GM18909 (cell line): ENCODE measurements around the gene GTF3C4.
"Not testable (repeated sequence)": the region's sequence is repeated elsewhere in the genome, so short reads cannot be mapped to it uniquely, and the experiment has no call there.

Experiments used
- ATAC-seq: cut with Tn5 transposase; IDR thresholded peaks from one replicate; pipeline ENCODE4 v1.9.1; 2021; ENCODE audit warnings: mild to moderate bottlenecking; ENCODE audit not compliant: unreplicated experiment, poor library complexity

GTF3C4 gene

DNA sequence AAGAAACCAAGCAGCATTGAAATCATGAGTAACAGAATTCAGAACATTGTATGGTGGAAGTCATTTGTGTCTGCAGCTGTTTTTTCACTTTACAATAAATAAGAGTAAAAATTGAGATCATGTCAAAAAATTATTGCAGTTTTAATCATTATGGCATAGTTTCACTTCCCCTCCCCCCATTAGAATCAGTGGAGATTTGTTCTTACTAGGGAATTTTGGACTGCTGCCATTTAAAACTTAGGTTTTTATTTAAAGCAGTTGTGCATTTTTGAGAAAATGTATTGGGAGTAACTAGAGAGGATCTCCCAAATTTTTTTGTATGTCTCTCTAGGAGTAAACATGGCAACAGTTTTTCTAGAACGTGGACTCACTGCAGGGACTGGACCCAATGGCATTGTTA lies 20.4 kb downstream of the GTF3C4 start:
- no peak for ATAC-seq

DNA sequence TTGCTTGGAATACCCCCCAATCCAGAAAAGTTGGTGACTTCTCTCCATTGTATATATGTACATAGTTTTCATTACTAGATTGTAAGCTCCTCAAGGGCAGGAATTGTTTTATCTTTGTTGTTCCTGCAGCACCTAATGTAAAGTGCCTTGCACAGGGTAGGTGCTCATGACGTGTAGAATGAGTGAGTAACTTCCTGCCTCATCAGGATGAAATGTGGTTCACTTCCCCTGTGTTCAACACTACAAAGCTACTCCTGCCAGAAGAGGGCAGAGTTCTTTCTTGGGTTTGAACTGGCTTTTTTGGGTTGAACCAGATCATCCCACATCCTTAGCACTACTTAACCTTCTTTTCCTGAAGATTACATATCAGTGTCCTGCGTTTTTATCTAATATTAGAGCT lies 23.9 kb downstream of the GTF3C4 start:
- no peak for ATAC-seq

DNA sequence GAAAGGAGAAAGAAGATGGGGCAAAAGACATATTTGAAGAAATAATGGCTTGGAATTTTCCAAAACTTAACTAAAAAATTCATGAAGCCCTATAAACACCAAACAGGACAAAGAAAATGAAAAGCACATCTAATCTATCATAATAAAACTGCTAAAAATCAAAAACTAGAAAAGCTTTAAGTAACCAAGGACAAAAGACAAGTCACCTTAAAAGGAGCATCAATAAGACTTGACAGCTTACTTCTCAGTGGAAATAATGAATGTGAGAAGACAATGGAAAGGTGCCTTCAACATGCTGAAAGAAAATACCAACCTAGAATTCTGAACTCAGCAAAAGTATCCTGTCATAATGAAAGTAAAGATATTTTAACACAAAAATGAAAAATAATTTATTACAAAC lies 27.0 kb downstream of the GTF3C4 start:
- ATAC-seq = no peak

DNA sequence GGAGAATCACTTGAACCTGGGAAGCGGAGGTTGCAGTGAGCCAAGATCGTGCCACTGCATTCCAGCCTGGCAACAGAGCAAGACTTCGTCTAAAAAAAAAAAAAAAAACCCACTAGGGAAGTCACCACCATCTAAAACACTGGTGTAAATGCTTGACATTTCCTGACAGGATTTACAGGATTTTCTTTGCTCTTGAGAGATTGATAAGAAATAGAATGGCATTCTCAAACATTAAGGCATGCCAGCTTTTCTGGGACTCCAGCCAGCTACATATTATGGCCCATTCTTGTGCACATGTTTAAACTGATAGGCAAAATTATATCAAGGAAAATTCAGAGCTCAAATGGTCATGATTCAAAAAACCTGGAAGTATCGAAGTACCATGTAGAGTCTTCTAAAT lies 28.7 kb downstream of the GTF3C4 start:
- no peak for ATAC-seq

DNA sequence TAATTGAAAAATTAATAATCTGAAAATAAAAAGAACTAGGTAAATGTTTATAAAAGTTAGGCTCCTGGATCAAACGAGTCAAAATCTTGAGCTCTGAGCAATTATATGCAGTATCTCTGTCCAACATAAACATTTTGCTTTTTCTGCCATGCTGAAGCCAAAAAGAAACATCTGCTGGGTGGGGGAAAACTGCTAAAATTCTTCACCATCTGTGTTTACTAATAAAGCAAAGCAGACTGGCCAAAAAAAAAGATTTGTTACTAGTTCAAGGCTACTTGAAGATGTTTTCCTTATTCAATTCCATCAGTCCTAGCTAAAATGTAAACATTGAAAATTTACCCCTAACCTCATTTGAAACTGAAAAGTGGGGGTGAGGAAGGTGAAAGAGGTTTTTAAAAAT lies 29.7 kb downstream of the GTF3C4 start:
- no peak for ATAC-seq

DNA sequence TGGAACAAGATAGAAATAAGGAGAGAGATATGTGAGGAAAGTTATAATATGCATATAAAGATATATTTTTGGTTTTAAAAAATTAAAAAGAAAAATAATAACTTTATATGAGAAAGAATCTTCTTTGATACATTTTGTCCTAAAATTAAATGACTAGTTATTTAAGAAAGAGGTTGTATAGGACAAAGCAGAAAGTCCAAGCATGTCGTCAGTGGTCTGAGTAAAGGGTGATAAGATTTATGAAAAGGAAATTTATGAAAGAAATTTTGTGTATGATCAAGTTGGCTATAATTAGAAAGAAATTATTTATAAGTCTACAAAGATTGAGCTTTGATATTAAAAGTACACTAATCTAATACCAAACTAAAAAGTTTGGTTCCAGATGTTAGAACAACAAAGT lies 32.0 kb downstream of the GTF3C4 start:
- no peak for ATAC-seq

DNA sequence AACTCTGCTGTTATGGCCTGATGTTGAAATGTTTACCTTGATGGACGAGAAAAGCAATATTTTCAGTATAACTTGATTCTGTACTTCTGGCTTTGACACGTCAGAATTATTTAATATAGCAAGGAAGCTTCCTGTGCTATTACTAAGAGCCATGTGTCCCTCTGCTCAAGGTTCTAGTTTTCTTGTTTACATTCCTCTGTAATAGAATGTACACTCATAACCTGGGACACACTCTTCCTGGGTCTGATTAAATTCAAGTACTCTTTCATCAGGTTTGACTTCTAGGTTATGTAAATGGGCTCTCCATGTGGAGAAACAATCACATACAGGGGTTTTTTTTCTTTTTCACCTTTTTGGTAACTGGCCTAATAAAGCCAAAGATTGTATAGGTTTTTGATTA lies 33.1 kb downstream of the GTF3C4 start:
- ATAC-seq = no peak

DNA sequence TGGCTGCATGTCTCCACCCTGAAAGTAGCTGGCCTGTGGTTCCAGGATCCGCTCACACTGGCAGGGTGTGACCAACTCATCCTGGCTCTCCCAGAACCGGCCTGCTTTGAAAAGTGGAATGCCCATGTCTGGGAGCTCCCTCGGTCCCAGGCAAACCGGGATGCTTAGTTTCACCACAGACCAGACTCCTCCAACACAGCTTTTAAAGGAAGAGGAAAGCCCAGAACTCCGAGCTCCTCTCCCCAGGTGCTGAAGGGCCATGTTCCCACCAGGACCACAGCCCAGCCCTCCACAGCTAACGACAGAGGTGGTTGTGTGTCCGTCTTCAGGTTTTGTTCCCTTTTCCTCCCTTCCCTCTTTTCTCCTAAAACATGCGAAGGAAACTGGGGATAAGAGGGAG lies 38.0 kb downstream of the GTF3C4 start:
- ATAC-seq = no peak

DNA sequence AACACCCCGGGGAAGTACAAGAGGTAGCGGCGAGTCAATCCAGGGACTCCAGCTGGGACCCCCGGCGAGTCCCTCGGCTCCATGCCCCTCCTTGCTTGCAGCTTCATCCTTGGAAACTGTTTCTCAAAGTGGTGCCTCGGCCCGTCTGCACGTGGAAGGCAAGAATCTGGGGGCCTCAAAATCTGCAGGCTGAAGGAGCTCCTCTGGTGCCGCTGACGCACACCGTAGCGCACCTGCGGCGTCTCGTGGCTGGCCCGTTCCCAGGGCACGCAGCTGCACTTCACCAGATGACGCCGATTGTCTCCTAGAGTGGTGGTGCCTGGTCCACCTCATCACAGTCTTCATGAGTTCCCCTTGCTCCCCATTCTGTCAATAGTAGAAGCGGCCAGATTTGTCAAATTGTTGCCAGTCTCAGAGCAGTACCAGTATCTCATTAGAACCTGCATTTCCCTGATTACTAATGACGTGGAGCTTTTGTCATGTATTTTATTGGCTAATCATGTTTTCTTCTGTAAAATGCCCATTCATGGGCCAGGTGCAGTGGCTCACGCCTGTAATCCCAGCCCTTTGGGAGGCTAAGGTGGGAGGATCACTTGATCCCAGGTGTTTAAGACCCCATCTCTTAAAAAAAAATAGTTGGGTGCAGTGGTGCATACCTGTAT lies 38.6 kb downstream of the GTF3C4 start:
- ATAC-seq = no peak

DNA sequence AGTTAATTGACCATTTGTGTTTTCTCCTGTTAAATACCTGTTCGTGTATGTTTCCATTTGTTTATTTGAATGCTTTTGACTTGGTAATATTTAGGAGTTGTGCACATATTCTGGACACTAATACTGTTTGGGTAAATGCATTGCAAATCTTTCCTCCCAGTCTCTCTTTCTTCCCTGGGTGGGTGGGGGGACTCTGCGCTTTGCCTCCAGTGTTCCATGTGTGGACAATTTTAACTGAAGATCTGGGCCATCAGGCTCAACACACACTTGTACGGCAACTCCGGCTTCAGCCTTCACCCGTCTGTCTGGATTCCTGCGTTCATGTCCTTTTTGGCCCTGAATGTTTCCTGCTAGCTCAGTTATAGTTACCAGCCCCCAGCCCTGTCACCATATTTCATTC lies 40.1 kb downstream of the GTF3C4 start:
- ATAC-seq = no peak

DNA sequence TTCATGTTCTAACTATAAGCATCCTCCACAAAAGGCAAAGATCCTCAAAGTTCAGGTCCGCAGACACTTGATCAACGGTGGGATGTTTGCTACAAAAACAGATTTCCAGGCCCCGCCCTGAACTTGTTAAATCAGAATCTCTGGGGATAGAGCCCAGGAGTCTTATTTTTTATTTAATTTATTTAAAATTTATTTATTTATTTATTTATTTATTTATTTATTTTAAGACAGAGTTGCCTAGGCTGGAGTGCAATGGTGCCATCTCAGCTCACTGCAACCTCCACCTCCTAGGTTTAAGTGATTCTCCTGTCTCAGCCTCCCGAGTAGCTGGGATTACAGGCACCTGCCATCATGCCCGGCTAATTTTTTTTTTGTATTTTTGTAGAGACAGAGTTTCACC lies 40.9 kb downstream of the GTF3C4 start:
- ATAC-seq = not testable (repeated sequence)

DNA sequence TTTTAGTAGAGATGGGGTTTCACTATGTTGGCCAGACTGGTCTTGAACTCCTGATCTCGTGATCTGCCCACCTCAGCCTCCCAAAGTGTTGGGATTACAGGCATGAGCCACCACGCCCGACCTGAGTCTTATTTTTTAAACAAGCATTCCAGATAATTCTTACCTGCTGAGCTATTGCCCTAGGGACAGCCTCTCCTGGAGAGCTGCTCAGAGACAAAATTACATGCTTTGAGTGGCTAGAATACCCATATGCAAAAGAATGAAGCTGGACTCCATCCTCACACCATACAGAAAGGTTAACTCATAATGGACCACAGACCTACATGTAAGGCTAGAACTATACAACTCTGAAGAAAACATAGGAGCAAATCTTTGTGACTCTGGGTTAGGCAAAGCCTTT lies 41.6 kb downstream of the GTF3C4 start:
- no peak for ATAC-seq

DNA sequence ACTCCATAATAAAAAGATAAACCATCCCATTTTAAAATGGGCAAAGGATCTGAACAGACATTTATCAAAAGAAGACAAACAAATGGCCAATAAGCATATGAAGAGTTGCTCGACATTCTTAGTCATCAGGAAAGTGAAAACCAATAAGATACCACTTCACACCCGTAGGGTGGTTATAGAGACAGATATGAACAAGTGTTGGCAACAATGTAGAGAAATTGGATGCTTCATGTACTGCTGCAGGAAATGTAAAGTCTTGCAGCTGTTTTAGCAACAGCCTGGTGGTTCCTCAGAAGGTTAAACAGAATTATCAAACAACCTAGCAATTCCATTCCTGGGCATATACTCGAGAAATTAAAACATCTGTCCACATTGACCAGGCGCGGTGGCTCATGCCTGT lies 42.5 kb downstream of the GTF3C4 start:
- no peak for ATAC-seq

DNA sequence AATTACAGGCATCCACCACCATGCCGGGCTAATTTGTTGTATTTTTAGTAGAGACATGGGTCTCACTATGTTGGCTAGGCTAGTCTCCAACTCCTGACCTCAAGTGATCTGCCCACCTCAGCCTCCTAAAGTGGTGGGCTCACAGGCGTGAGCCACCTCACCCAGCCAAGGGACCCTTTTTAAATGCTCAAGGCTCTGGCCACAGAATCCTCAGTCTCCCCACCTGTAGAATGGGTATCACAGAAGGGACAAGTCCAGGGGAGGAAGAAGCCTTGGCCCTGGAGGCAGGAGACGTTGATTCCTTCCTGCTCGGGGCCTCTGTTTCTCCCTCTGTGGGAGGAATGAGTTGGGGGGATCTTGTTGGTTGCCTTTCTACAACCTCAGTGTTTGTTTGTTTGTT lies 45.7 kb downstream of the GTF3C4 start:
- no peak for ATAC-seq

DNA sequence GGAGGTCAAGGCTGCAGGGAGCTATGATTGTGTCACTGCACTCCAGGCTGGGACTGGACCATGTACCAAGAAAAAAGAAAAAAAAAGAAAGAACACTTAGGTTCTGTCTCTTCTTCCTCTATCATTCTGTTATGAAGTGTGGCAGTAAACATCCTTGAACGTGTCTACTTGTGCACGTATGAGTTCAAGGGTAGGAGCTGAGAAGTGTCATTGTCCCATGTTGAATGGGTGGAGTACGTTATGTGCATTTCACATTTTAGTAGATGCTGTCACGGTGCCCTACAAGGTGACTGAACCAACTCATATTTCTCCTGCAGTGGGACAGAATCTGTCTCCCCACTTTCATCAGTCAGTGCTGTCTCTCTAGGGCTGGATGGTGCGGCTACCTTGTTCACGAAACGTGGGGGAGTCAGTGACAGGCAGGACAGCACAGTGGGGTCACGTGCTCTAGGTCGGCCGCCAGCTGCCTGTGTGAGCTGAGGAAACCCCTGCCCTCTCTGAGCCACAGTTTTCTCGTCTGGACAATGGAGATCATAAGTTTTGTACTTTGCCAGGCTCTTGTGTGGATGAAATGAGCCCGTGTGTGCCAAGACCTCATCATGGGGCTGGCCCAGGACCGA lies 47.2 kb downstream of the GTF3C4 start:
- ATAC-seq = no peak

DNA sequence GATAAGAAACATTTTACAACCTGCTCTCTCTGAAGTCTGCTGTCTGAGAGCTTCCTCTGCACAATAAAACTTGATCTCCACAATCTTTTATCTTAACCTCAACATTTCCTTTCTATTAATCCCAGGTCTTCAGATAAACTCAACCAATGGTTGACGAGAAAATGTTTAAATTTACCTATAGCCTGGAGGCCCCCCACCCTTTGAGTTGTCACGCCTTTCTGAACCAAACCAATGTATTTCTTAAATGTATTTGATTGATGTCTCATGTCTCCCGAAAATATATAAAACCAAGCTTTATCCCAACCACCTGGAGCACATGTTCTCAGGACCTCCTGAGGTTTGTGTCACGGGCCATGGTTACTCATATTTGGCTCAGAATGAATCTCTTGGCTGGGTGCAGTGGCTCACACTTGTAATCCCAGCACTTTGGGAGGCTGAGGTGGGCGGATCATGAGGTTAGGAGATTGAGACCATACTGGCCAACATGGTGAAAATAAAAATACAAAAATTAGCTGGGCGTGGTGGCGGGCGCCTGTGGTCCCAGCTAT lies 48.2 kb downstream of the GTF3C4 start:
- not testable (repeated sequence) for ATAC-seq

DNA sequence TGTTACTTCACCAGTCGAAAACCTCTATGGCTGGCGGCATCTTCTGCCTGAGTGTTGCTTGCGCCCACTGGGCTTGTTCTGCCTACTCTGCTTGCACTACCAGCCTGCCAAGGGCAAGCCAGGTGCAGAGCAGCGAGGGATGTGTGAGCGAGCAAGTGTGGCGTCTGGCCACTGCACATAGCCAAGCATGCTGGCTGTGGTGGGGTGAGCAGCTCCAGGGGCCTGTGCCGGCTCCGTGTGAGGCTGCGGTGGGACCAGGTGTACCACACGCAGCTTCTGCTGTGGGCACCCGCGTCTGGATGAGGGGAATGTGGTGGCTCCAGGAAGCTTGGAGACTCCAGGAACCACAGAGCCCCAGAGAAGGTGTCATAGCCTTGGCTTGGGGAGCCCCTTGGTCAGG lies 51.4 kb downstream of the GTF3C4 start:
- no peak for ATAC-seq

DNA sequence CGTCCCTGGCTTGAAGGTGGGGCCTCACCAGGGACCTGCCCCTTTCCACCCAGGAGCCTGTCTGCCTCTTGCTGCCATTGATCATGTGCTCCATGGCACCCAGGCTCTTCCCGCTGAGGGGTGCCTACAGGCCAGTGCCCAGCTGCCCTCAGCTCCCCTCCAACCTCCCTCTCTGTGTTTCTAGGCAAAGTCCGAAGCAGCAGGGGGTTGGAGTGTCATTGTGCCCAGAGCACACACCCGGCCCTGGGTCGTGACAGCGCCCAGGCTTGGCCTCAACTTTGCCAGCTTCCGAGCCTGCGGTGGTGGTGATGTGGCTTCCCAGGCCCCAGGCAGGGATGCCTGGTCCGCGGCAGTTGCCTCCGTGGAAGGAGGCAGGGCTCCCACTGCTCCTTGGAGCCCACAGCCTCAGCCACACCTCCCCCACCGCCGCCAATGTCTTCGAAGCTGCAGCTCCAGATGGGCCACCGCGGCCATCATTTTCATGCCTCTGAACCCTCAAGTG lies 52.4 kb downstream of the GTF3C4 start:
- no peak for ATAC-seq

DNA sequence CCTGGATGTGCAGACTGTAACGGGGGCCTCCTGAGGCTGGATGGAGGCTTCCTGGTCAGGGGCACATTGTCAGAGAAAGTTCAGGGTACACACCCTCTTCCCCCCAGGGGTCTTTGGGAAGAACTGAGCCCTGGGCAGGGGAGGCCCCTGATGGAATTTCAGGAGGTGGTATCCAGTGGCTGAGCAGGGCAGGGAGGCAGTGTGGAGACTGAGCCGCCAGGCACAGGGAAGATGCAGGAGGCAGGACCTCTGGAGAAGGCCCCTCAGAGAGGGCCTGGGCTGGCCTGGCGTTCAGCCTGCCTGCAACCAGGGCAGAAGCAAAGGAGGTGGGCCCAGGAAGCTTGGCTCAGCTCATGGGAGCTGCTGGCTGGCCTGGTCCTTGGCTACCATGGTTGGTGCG lies 53.5 kb downstream of the GTF3C4 start:
- no peak for ATAC-seq

DNA sequence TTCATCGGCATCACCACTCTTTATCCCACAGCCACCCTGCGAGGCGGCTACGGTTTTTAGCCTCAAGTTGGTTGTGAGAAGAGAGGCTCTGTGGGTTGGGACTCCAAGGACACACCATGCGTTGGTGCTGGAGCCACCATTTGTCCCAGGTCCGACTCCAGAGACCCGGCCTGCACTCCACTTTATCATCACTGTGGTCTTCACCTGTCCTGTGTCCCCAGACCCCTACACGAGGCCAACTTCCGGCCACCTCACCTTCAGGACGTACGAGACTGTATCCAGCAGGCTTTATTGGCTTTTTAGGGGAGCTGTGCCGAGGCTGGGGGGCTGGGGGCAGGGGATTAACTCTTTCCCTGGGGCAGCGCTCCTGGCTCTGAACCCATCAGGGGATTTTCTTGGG lies 55.0 kb downstream of the GTF3C4 start:
- no peak for ATAC-seq

DNA sequence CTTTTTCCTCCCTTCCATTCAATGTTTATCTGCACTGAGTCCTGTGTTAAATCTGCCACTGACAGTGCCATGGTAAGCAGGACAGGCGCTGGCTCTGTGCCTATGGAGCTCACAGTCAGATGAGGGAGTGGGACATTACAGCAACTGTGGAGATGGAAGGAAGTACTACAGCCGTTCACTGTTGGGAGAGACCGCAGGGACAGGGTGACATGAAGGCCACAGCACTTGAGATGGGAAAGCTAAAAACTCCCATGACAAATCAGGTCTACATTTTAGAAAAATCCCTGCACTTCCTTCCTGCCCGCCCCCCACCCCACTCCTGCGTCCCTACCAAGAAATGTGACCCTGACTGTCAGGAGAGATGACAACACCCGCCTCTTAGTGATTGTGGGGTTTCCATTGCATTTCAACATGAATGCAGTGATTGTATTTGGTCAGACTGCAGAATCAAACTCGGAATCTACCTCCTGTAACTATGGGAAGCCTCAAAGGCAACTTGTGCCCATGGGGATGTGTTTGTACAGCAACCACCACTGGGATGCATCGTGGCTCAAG lies 56.4 kb downstream of the GTF3C4 start:
- ATAC-seq = no peak

DNA sequence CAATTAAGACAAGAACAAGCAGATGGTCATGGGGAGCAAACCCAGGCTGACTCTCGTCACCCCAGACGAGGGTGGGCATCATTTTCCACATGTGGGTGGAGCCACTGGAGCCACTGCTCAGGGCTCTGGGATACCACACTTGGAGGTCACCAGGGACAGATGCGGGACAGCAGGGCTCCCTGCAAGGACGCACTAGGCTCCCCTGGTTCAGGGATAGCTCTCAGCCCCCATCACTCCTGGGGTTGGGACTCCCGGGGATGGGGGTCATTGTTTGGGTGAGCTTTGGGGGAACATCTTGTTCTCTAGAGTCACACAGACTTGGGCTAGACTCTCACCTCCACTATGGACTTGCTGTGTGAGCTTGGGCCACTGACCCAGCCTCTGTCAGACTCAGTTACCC lies 57.8 kb downstream of the GTF3C4 start:
- no peak for ATAC-seq
